Hepatic stellate cell (primary cell): ENCODE data around the gene PPP1R9A.

Source experiments
- DNase-seq: peaks from one replicate; pipeline ENCODE4 v3.0.0; 2011; ENCODE audit warnings: low spot score

PPP1R9A gene

GRCh38 chr7:95204618-95205017, 297.2 kb downstream of the PPP1R9A start:
- no peak for DNase-seq

DNA sequence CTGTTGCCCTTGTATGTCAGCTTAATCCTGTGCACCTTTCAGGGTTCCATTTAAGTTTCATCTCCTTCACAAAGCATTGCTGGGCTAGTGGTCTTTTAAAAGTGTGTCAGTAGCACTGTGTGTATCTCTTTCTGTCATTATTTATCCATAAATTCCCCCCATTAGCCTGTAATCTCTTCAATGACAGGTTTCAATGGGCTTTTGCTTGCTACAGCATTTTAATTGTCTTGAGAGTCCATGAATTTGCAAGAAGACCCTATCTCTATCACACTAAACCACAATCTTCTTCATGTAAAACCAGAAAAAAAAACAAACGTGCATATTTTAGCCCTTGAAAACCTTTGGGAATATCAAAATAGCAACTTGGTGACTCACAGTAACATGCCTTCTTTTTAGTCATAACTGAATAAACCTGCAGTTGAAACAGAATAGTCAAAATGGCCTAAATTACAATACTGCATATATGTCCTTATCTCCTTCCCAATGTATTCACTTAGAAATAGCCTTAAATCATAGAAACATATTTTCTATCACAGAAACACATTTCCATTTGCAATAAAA, 298.4 kb downstream of the PPP1R9A start:
- DNase-seq, result peak; percentile 34

DNA sequence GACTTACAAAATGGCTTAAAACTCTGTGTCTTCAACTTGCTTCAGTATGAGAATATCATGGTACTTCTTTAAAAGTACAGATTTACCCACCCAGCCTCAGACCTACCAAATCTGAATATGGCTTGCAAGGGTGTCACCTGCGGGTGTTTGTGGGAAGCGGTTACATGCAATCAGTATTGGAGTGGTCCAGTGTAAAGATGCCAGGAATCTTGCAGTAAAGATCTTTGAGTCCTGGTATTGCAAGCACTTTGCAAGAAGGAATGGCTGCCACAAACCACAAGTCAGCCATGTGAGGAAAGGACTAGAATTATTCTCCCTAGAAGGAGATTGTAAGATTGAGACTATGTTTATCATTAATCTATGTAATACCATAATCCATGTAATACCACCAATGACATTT, 301.9 kb downstream of the PPP1R9A start:
- no peak for DNase-seq

DNA sequence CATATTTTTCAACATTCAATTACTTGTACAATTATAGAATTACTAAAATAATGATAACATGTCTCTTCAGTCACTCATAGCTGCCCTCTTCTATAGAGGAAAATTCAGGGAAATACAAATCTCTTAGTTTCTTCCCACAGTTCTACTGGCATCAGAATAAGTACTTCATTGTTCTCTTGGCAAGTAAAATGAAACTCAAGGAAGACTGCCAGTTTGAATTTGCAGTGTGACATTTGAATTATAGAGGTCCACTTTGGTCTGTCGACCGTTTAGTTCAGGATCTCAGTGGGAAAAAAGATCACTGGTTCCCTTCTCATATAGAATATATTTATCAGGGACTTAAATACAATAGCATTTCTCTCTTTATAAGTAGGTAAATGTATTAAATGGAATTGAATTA, 302.4 kb downstream of the PPP1R9A start:
- DNase-seq, result no peak

DNA sequence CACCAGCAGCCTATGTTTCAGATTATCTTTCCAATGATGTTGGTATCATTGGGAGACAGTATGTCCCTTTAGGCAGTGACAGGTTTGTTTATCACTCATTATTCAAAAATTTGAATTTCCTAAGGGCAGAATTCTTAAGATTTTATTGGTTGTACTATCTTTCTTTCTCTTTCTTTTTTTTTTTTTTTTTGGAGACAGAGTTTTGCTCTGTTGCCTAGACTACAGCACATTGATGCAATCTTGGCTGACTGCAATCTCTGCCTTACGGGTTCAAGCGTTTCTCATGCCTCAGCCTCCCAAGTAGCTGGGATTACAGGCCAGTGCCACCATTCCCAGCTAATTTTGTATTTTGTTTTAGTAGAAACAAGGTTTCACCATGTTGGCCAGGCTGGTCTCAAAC, 305.8 kb downstream of the PPP1R9A start:
- no peak for DNase-seq

DNA sequence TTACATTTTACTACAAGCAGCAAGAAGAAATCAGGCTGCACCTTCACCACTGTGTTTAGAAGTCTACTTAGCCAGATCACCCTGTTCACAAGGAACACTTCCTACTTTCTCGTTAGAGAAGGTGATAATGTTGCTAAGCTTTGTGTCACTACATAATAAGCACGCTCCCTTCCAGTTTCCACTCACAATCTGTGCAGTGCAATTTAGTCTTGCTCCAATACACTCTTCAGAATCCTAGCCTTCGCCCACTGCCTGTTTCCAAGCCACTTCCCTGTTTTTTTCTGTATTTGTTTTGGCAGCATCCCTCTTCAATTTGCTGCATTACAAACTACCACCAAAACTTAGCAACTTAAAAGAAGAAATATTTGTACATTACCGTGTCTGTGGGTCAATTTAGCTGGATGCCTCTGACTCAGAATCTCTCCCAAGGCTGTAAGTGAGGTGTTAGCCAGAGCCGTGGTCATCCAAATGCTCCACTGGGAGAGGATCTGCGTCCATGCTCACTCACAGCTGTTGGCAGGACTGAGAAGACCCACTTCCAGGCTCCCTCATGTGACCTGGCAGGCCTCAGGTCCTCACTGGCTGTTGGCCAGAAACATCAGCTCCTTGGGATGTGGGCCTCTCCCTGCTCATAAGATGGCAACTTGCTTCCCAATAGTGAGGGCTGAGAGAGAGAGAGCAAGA, 306.6 kb downstream of the PPP1R9A start:
- DNase-seq, result no peak

DNA sequence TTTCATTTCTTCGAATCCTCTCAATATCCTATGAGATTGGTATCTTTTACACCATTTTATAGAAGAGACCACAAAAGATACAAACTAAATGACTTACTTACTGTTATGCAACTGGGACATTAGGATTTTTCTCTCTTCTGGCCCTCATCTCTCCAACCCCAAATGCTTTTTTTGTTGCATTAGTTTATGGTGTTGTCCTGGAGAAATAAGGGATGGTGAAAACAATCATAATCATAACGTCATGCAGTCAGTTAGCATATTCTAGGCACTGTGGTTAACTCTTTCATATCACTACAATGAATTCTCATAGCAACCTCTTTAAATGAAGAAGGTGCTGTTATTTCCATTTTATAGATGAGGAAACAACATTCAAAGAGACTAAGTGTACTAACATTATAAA, 312.3 kb downstream of the PPP1R9A start:
- DNase-seq, result no peak

- no peak for DNase-seq
Observed at GRCh38 chr7:95220328-95220727, 312.9 kb downstream of the PPP1R9A start.

DNA sequence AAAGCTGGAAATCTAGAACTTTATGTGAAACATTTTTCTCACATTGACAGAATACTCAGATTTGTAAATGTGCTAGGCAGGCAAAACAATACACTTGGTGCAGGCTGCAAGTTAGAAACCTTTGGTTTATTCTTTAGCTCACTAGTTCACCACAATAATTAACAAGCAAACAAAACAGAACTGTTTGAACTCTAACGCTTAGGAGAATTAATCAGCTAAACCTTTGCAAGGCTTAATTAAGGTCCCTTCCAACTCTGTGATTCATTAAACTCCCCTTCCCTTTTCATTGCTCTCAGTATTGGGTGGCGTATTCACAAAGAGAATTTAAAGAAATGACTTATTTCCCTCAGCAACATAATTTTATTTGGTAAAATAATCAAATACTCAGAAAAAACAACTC, 317.9 kb downstream of the PPP1R9A start:
- DNase-seq, result no peak

DNA sequence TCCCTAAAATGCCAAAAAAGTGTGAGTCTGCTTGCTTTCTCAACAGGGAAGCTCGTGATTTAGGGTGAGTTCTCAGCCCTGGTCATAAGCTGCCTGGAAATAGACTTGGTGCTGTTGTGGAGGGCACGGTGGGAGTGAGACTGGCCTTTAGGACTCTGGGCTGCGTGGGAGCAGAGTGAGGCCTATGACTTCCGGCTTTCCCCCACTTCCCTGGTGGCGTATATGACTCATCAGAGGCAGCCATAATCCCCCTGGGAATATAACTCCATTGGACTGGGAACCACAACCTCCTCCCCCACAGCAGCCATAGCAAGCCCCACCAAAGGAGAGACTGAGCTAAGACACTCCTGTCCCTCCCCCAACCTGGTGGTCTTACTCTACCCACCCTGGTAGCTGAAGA, 321.9 kb downstream of the PPP1R9A start:
- peak; percentile 14 for DNase-seq

DNA sequence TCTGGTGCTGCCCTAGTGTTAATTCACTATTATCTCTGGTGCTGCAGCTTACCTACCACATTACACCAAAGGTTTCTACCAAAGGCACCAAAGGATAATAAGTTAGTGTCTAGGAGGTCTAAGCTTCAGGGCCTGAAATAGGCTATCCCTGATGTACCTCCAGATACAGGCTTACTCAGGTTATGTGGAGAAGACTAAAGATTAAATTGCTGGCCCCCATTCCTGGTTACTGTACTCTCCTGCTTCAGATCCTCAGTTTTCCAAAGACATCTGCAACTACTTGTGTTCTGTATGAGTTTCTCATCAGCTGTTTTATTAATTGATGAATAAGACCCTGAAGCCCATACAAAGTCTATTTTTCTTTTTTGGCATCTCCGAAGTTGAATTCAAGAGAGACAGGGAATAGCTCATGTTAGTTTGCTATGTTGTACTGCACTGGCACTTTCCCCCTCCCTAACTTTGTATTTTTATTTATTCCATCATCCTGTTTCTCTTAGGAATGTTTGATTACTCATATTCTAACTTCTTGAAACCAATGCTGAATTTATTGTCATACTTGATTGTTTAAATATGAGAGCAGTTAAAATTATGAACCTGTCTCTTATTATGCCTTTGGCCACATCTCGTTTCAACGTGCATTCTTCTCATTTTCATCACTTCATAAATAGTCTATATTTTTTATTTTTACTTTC, 331.0 kb downstream of the PPP1R9A start:
- DNase-seq, result no peak

GRCh38 chr7:95240921-95241320, 333.5 kb downstream of the PPP1R9A start:
- no peak for DNase-seq

GRCh38 chr7:95242266-95242665, 334.9 kb downstream of the PPP1R9A start:
- no peak for DNase-seq

- DNase-seq, result no peak
Observed at GRCh38 chr7:95244616-95245015, 337.2 kb downstream of the PPP1R9A start.

DNA sequence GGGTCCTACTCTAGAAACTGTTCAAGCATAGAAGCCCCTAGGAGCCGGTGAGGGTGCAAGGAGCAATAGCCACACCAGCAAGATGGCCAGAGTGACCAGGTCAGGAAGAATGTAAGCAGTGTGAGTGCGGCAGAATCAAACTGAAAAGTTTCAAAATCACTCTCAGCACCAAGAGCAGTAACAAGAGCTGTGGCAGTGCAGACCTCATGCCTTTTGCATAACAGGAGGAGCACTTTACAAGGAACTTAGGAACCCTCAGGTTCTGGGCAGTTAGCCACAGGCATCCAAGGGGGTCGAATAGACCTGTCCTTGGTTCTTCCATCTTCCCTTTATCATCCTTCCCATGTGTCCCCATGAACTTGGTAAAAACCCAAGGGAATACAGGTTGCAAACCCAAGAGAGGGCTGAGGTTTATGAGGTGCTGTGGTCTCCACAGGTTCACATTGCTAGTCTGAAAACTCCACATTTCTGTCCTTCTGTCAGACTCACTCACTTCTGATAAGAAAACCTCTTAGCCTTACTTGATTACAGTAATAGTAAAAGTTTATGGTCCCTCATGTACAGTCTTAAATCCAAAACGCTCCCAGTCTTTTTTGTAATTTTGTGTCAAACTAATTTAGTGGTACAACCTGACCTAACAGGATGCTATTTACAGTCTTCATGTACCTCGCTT, 338.6 kb downstream of the PPP1R9A start:
- no peak for DNase-seq

- DNase-seq, result peak; percentile 15
Observed at GRCh38 chr7:95246831-95247370, 339.5 kb downstream of the PPP1R9A start.

- DNase-seq, result no peak
Observed at GRCh38 chr7:95250571-95250970, 343.2 kb downstream of the PPP1R9A start.

- no peak for DNase-seq
Observed at GRCh38 chr7:95251966-95252365, 344.6 kb downstream of the PPP1R9A start.

DNA sequence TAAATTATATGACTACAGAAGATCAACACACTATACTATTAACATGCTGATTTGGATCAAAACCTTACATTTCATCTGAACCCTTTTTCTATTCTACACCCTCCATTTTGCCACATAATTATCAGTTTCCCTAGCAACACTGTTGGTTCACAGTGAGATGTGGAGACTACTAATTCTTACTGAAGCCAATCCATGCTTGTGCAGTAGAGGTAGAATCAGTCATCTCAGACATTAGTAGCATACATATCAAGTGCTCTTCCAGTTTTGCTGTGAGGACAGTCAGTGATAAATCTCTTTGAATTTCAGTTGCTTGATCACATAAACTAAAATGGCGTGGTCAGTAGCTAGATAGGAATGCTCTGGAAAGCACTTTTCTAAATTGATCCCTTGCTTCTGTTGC, 346.6 kb downstream of the PPP1R9A start:
- no peak for DNase-seq

GRCh38 chr7:95255691-95256090, 348.3 kb downstream of the PPP1R9A start:
- no peak for DNase-seq

DNA sequence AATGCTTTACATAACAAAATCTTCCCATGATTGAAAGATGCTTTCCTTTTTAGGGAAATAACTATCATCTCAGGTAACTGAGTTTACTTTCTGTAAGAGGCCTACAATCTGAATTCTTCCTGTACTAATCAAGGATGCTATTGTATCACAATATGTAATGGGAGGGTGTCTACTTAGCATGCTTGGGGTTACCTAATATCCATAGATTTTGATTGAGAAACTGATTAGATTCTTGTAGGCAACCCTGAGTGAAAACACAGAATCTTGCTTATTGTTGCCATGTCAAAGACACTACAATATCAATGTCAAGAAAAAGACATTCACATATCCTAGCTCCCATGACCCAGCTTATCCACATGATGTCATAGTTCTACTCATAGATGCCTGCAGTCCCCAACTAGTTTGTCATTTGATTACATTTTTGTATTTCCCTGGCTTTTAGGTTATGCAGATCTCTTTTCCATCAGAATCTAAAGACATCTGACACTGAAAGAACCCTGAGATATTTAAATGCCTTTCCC, 354.6 kb downstream of the PPP1R9A start:
- no peak for DNase-seq

DNA sequence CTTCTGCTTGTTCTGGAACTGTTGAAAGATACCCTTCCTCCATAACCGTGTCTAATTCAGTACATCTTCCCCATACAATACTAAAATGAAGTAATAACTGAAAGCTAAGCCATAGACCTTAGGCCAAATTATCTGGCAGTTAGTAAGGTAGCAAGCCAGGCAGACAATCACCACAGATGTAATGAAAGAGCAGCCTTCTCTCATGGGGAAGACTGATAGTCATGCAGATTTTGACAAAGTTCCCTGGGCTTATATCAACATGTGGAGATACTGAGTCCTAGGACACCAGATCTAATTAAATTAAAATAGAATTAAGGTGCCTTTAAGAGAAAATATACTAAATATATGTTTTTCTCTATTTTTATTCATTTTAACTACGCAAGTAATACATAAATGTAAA, 355.5 kb downstream of the PPP1R9A start:
- DNase-seq, result no peak
